OCI-LY3 (cell line): ENCODE measurements around the gene FGGY.

ENCODE experiments used
- H2AFZ ChIP-seq: fragments of 200-600, 300-600 bp; shearing (Covaris generic); 2 replicates; pipeline ENCODE4 v1.6.0; 2014; ENCODE audit warnings: antibody characterized with exemption, low read depth, low read length
- H3K27ac ChIP-seq: fragments of 200-600, 300-600 bp; sonication (generic); 2 replicates; pipeline ENCODE4 v1.5.1; 2014; ENCODE audit warnings: mild to moderate bottlenecking, low read length, moderate library complexity, mixed read lengths
- H3K27me3 ChIP-seq: fragments of 200-600, 300-600 bp; sonication (generic); 2 replicates; pipeline ENCODE4 v1.6.1; 2014; ENCODE audit warnings: low read depth, low read length, mixed read lengths
- H3K36me3 ChIP-seq: fragments of 200-600, 300-600 bp; sonication (generic); replicated peaks from 2 replicates; pipeline ENCODE3; 2014; ENCODE audit warnings: low read depth, low read length, mixed read lengths
- H3K4me1 ChIP-seq: fragments of 300-600, 200-600 bp; sonication (generic); 2 replicates; pipeline ENCODE4 v1.6.1; 2014; ENCODE audit warnings: low read length, mixed read lengths
- H3K4me2 ChIP-seq: fragments of 200-600, 300-600 bp; sonication (generic); 2 replicates; pipeline ENCODE4 v1.6.1; 2014; ENCODE audit warnings: low read length, mixed read lengths
- H3K4me3 ChIP-seq: fragments of 300-600, 200-600 bp; sonication (generic); 2 replicates; pipeline ENCODE4 v1.5.1; 2014; ENCODE audit warnings: antibody characterized with exemption, mild to moderate bottlenecking, low read length, moderate library complexity
- H3K79me2 ChIP-seq: fragments of 300-600, 200-600 bp; shearing (Covaris generic); 2 replicates; pipeline ENCODE4 v1.6.1; 2014; ENCODE audit warnings: mild to moderate bottlenecking, low read length, mixed read lengths
- H3K9ac ChIP-seq: fragments of 300-600, 200-600 bp; shearing (Covaris generic); 2 replicates; pipeline ENCODE4 v1.6.0; 2014; ENCODE audit warnings: mild to moderate bottlenecking, low read length, moderate library complexity
- H3K9me3 ChIP-seq: fragments of 200-600, 300-600 bp; shearing (Covaris generic); 2 replicates; pipeline ENCODE4 v1.6.1; 2014; ENCODE audit warnings: low read length, mixed read lengths; ENCODE audit not compliant: insufficient read depth
- H4K20me1 ChIP-seq: fragments of 200-600, 300-600 bp; sonication (generic); 2 replicates; pipeline ENCODE4 v1.6.1; 2016; ENCODE audit warnings: low read length, mixed read lengths; ENCODE audit not compliant: insufficient read depth
- EZH2phosphoT487 ChIP-seq: fragments of 200-600 bp; shearing (Covaris generic); IDR thresholded peaks from 2 replicates; pipeline ENCODE4 v1.6.1; 2018; ENCODE audit warnings: antibody characterized with exemption, mixed run types, low read depth
- TF ChIP-seq, protein P1 (sequence below): fragments of 200-600, 300-600 bp; sonication (generic); IDR thresholded peaks from 2 replicates; pipeline ENCODE4 v1.5.1; 2014; ENCODE audit warnings: antibody characterized with exemption, low read length, low read depth

FGGY gene

DNA sequence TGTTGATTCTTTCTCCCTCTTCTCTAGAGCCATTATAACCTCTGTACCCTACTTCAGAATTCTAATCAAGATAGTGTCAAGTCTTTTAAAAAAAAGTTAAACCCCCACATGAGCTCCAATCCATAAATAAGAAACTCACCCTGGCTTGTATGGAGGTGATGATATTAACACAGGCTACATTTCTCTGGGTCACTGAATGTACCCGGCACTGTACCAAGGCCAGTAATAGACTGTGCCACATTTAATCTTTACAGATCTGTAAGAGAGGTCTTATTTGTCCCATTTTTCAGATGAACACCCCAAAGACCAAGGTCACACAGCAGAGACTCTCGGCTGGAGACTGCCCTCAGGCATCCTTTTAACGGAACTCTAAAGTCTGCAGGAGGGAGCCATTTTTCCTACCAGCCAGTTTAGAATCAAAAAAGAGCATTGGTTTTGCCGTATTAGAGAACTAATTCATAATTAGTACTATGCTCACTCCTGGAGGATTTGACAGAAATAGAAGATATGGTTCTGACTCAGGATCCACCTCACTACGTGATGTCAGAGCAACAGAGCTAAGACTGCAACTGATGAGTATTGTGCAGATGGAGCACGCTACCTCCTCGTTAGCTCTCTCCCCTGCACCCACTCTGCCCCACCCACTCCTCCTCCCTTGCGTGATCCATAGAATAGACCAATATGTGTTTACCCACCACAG is 300.7 kb downstream of the FGGY start:
- TF ChIP-seq EZH2phosphoT487: no peak
- TF ChIP-seq, protein P1, sequence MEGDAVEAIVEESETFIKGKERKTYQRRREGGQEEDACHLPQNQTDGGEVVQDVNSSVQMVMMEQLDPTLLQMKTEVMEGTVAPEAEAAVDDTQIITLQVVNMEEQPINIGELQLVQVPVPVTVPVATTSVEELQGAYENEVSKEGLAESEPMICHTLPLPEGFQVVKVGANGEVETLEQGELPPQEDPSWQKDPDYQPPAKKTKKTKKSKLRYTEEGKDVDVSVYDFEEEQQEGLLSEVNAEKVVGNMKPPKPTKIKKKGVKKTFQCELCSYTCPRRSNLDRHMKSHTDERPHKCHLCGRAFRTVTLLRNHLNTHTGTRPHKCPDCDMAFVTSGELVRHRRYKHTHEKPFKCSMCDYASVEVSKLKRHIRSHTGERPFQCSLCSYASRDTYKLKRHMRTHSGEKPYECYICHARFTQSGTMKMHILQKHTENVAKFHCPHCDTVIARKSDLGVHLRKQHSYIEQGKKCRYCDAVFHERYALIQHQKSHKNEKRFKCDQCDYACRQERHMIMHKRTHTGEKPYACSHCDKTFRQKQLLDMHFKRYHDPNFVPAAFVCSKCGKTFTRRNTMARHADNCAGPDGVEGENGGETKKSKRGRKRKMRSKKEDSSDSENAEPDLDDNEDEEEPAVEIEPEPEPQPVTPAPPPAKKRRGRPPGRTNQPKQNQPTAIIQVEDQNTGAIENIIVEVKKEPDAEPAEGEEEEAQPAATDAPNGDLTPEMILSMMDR: no peak
- H2AFZ ChIP-seq: no peak overlapping the region
- H3K4me3 ChIP-seq: no peak overlapping the region
- H3K9me3 ChIP-seq: no peaks in the 10 kb centered on the region
- no peak overlapping the region for H3K9ac ChIP-seq
- H3K36me3 ChIP-seq: no peaks in the 10 kb centered on the region
- H3K27ac ChIP-seq: no peak overlapping the region
- no peaks in the 10 kb centered on the region for H3K27me3 ChIP-seq
- H3K4me1 ChIP-seq: no peaks in the 10 kb centered on the region
- H3K79me2 ChIP-seq: no peaks in the 10 kb centered on the region
- H4K20me1 ChIP-seq: no peaks in the 10 kb centered on the region
- no peak overlapping the region for H3K4me2 ChIP-seq

DNA sequence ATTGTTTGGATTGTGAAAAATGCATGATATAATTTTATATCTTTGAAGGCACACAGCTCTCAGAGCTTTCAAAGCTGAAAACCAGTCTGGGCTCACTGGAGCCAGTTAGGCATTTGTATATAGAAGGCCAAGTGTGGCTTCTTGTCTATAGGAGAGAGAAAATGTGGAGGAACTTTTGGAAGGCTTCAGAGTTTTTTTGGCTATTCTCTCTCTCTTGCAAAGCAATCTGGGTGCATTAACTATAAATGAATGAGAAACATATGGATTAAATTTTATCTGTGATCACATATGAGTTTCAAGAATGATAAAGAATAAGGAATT is 301.2 kb downstream of the FGGY start:
- Histone ChIP-seq H3K36me3 (no peaks in the 10 kb centered on the region), H4K20me1 (no peaks in the 10 kb centered on the region), H2AFZ (no peak overlapping the region), H3K9ac (no peak overlapping the region), H3K79me2 (no peaks in the 10 kb centered on the region), H3K27ac (no peak overlapping the region), H3K4me2 (no peak overlapping the region), H3K4me1 (no peaks in the 10 kb centered on the region), H3K27me3 (no peaks in the 10 kb centered on the region), H3K4me3 (no peak overlapping the region), H3K9me3 (no peaks in the 10 kb centered on the region)
- TF ChIP-seq EZH2phosphoT487: no peak
- TF ChIP-seq, protein P1: no peak

DNA sequence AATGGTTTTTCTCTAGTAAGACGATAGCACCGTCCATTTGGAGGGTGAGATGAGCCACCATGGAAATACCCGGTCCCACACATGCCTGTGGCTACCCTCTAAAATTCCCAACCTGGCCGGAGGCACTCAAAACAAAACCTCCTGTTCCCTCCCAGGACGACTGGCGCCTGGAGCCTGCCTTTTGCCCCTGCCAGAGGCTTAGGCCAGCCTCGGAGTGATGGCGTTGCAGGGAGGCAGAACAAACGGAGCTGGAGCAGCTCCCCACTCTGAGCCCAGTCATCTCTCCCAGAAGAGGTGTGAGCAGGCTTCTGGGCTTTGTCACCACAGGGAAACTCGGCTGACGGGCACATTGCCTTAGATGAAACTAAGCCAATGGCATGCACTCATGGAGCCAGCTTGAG is 304.1 kb downstream of the FGGY start:
- H3K9ac ChIP-seq: no peak overlapping the region
- no peak overlapping the region for H3K4me3 ChIP-seq
- no peak overlapping the region for H3K4me2 ChIP-seq
- TF ChIP-seq EZH2phosphoT487: no peak
- TF ChIP-seq, protein P1: no peak
- H3K36me3 ChIP-seq: no peaks in the 10 kb centered on the region
- no peaks in the 10 kb centered on the region for H3K4me1 ChIP-seq
- H3K27me3 ChIP-seq: no peaks in the 10 kb centered on the region
- no peaks in the 10 kb centered on the region for H3K79me2 ChIP-seq
- no peak overlapping the region for H2AFZ ChIP-seq
- no peak overlapping the region for H3K27ac ChIP-seq
- no peaks in the 10 kb centered on the region for H4K20me1 ChIP-seq
- H3K9me3 ChIP-seq: no peaks in the 10 kb centered on the region

DNA sequence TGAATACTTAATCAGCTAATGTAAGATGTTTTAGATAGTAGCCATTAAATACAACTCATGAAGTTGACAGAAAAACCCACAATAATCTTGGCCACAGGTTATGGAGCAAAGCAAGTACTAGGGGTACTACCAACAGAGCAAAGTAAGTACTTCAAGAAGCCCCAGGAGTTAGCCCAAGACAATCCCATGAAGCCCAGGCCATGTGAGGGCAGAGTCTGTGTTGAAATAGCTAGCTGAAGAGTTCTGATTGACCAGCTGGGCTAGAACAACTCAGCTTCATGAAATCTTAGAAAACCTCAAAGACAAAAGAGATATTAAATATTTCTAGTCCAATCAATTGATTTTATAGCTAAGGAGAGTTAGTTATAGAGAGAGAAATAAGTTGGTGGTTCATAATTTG is 304.9 kb downstream of the FGGY start:
- no peaks in the 10 kb centered on the region for H3K4me1 ChIP-seq
- H2AFZ ChIP-seq: no peak overlapping the region
- no peak overlapping the region for H3K4me2 ChIP-seq
- no peaks in the 10 kb centered on the region for H3K9me3 ChIP-seq
- H3K4me3 ChIP-seq: no peak overlapping the region
- H3K27ac ChIP-seq: no peak overlapping the region
- no peaks in the 10 kb centered on the region for H3K36me3 ChIP-seq
- no peaks in the 10 kb centered on the region for H3K79me2 ChIP-seq
- no peaks in the 10 kb centered on the region for H3K27me3 ChIP-seq
- no peaks in the 10 kb centered on the region for H4K20me1 ChIP-seq
- H3K9ac ChIP-seq: no peak overlapping the region
- TF ChIP-seq, protein P1: no peak
- TF ChIP-seq EZH2phosphoT487: no peak
